NOMO-1 (cell line): Measurements from ENCODE around the gene CYP27B1.

ENCODE experiments used
- DNase-seq, 2 experiments: peaks; one replicate each; lab custom pipeline; 2025; ENCODE audit not compliant: unreplicated experiment in 2 of 2; lab: John Stamatoyannopoulos, UW

CYP27B1 gene

GRCh38 chr12:57736741-57737466 is 30.0 kb downstream of the CYP27B1 start:
- DNase-seq: no peak

- no peak for DNase-seq
Observed at GRCh38 chr12:57735952-57736740, 30.7 kb downstream of the CYP27B1 start.

- DNase-seq: no peak
Observed at GRCh38 chr12:57735198-57735855, 31.6 kb downstream of the CYP27B1 start.

GRCh38 chr12:57734591-57734990 is 32.3 kb downstream of the CYP27B1 start:
- no peak for DNase-seq

- DNase-seq: no peak
Observed at GRCh38 chr12:57733928-57734327, 33.0 kb downstream of the CYP27B1 start.

GRCh38 chr12:57732726-57733593 is 33.9 kb downstream of the CYP27B1 start:
- no peak for DNase-seq

- DNase-seq: no peak
Observed at GRCh38 chr12:57732270-57732669, 34.6 kb downstream of the CYP27B1 start.

- DNase-seq: no peak
Observed at GRCh38 chr12:57731411-57732080, 35.3 kb downstream of the CYP27B1 start.

- no peak for DNase-seq
Observed at GRCh38 chr12:57730336-57731067, 36.4 kb downstream of the CYP27B1 start.

GRCh38 chr12:57729321-57729844 is 37.5 kb downstream of the CYP27B1 start:
- no peak for DNase-seq

GRCh38 chr12:57727758-57728395 is 39.0 kb downstream of the CYP27B1 start:
- DNase-seq: no peak

- no peak for DNase-seq
Observed at GRCh38 chr12:57726884-57727757, 39.8 kb downstream of the CYP27B1 start.

GRCh38 chr12:57726151-57726883 is 40.6 kb downstream of the CYP27B1 start:
- DNase-seq: no peak

- DNase-seq: no peak
Observed at GRCh38 chr12:57725851-57726150, 41.1 kb downstream of the CYP27B1 start.

- DNase-seq: no peak
Observed at GRCh38 chr12:57724936-57725740, 41.7 kb downstream of the CYP27B1 start.
